ENCODE measurements around the gene ASTL.

The ASTL gene

GRCh38 chr2:96102596-96103186 lies 35.6 kb downstream of the ASTL start:
- no peak for DNase-seq (ENCODE audit: low read depth in 1 of 2, low spot score in 1 of 2)

GRCh38 chr2:96100893-96101304 lies 37.4 kb downstream of the ASTL start:
- no peak for DNase-seq (ENCODE audit: low read depth in 1 of 2, low spot score in 1 of 2)

- DNase-seq (ENCODE audit: low read depth in 1 of 2, low spot score in 1 of 2): peak in 1 of 2 donors; percentile 3
Measured at GRCh38 chr2:96099861-96100798, 38.2 kb downstream of the ASTL start.

DNA sequence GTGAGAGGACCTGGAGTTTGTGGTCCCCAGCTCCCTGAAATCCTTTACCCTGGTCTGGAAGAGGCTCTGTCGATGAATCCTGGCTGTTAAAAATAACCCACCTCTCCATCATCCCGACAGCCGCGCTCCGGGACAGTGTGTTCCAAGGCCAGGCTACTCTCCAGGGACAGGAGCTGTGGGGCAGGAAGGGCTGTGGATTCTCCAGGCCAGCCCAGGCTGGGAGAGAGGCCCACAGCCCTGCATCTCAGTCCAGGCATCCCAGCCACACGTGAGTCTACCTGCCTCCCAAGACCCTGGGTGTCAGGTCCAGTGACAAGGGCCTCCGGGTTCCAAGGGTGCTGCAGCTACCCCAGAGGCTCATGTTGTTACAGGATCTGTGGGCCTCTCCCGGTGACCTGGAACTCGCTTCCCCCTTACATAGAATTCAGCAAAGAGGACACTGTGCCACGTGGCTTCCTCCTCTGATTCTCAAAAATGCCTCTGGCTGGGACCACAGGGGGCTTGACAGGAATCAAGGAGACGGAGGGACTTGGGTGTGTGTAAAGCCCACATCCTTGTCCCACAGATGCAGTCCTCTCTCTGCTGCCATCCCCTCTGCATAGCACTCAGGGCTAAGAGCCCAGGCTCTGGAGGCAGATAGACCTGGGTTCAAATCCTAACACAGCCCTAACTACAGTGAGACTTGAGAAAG lies 39.3 kb downstream of the ASTL start:
- DNase-seq (ENCODE audit: low read depth in 1 of 2, low spot score in 1 of 2): no peak

- DNase-seq (ENCODE audit: low read depth in 1 of 2, low spot score in 1 of 2): no peak
Measured at GRCh38 chr2:96097951-96098823, 40.1 kb downstream of the ASTL start.

GRCh38 chr2:96097441-96097840 lies 40.9 kb downstream of the ASTL start:
- no peak for DNase-seq (ENCODE audit: low read depth in 1 of 2, low spot score in 1 of 2)

- DNase-seq (ENCODE audit: low read depth in 1 of 2, low spot score in 1 of 2): no peak
Measured at GRCh38 chr2:96095116-96095636, 43.1 kb downstream of the ASTL start.

- no peak for DNase-seq (ENCODE audit: low read depth in 1 of 2, low spot score in 1 of 2)
Measured at GRCh38 chr2:96093528-96093927, 44.8 kb downstream of the ASTL start.

DNA sequence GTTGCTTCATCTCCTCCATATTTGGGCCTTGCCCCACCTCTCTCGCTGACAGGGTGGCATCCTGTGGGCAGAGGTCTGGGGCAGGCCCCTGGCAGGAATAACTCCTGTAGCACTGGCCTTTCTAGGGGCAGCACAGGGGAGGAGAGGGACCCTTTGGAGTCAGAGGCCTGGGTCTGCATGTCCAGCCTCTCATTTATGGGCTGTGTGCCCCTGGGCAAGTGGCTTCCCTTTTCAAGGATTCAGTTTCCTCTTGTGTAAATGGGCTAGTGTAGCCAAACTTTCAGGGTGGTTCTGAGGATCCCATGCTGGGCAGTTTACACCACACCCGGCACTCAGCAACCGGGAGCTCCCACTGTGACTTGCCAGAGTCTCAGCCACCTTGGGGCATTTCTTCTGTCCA lies 45.4 kb downstream of the ASTL start:
- no peak for DNase-seq (ENCODE audit: low read depth in 1 of 2, low spot score in 1 of 2)

DNA sequence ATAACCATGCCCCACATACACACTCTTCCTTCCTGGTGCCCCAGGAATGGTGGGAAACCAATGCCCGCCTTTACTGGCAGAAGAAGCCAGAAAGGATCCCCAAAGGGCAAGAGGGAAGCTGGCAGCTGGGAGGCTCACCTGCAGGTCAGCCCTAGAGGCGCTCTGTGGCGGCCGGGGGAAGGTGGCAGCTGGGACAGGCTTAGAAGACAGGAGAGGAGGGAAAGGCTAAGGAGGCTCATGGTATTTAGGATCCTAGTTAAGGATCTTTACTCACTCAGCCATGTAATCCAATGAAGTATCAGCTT lies 45.8 kb downstream of the ASTL start:
- no peak for DNase-seq (ENCODE audit: low read depth in 1 of 2, low spot score in 1 of 2)

DNA sequence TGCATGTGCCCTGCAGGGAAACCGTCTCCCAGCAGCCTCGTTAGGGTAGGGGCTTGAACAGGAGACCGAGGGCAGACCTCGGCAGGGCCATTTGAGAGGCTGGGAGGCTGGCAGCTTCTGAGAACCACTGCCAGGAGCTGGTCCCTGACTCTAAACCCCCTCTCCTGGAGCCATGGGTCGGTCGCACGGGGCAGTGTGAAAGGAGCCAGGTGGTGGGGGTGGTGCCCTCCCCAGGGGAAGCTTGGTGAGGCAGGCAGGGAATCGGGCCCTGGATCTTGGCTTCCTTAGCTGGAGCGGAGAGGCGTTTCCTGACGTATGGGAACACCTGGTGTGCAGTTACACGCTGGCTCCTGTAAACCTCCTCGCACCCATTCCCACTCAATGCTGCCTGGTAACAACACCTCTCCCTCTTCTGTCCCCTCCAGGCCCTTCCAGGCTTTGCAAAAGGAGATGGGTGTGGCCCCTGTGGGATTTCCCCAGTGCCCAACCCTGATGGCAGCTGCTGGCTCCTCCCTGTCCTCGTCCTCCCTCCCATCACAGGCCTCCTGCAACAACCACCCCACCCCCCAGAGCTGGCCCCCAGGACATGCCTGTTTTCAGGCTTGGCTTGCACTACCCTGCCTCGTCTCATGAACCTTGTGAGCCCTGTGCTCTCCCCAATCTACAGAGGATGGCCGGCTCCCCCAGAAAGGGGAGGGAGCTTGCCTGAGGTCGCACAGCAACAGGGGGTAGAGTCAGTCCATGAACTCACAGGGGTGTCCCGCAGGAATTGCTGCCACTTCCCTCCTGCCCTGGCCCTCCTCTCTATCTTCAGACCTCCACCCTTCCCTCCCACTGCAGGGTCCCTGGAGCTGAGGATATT lies 46.4 kb downstream of the ASTL start:
- DNase-seq (ENCODE audit: low read depth in 1 of 2, low spot score in 1 of 2): no peak

- no peak for DNase-seq (ENCODE audit: low read depth in 1 of 2, low spot score in 1 of 2)
Measured at GRCh38 chr2:96091141-96091710, 47.1 kb downstream of the ASTL start.

DNA sequence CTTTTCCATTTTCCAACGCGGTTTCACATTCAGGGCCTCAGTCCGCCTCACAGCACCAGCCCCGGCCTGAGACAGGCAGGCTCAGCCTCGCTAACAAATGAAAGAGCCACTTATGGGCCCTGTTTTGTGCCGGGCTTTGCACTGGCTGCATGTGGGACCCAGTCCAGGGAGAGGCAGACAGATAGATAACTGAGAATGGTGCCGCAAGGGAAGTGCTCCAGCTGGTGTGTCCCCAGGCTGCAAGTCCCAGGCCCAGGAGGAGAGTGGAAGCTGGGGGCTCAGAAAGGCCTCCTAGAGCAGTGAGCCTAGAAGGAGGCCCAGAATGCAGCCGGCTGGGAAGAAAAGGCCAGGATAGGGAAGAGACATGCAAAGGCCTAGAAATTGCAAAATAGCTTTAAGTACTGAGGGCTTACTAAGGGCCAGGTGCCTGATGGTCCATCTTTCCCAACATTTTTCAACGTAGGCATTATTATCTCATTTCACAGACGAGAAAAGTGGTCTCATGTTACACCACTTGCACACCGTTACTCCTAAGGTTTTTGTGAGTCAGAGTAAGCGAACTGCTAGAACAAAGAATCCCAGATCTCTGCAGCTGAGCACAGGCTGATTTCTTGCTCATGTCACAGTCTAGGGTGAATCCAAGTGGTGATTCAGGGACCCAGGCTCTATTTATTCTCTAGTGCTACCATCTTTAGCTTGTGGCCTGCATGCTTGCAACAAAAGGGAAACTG lies 47.9 kb downstream of the ASTL start:
- no peak for DNase-seq (ENCODE audit: low read depth in 1 of 2, low spot score in 1 of 2)

- DNase-seq (ENCODE audit: low read depth in 1 of 2, low spot score in 1 of 2): no peak
Measured at GRCh38 chr2:96089356-96090195, 48.7 kb downstream of the ASTL start.

DNA sequence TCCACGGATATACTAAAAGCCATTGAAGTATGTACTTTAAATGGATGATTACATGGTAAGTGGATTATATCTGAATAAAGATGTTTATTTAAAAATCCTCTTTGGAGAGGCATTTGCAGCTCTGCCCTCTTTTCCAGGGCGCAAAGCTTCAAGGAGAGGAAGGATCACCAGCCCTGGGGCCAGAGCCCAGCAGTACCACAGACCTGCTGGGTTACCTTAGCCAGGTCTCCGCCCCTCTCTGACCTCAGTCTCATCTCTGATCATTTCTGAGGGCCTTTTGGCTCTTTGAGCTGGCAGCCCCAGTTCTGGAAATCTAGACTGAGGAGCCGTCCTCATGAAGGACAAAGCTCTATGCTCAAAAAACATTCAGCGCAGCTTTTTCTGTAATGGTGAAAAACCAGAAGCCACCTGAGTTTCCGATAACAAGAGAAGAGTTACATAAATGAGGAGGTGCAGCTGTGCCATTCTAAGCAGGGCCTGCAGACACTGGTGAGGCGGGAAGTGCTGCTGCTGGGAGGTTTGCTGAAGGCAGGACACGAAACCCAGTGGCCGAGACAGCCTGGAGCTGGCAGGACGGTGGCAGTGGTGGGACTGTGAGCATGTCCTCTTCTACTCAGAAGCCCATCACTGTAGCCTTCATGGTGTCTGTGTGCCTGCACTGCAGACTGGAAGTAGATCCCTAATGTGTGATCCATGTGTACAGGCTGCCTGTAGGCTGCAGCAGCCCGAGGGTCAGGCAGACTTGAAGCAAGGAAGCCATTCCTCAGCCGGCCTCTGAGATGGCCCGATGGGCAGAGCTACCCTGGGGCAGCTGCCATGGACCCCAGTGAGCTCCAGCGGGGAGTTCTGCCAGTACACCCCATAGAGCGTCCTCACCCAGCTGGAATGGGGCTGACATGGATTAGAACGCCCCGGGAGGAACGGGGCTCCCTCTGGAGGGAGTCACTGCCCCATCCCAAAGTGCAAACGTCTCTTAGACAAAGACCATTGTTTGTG lies 49.7 kb downstream of the ASTL start:
- no peak for DNase-seq (ENCODE audit: low read depth in 1 of 2, low spot score in 1 of 2)

DNA sequence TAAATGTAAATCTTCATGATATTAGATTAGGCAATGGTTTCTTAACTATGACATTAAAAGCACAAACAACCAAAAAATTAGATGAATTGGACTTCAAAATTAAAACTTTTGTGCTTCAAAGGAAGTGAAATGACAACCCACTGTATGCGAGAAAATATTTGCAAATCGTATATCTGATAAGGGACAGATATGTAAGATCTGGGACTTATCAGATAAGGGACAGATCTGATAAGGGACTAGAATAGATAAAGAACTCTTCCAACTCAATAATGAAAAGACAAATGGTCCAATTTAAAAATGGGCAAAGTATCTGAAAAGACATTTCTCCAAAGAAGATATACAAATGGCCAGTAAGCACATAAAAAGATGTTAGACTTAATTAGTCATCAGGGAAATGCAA lies 51.2 kb downstream of the ASTL start:
- DNase-seq (ENCODE audit: low read depth in 1 of 2, low spot score in 1 of 2): no peak
